EH (cell line): ENCODE measurements around the gene DCAF4.

Experiments
- DNase-seq: peaks from one replicate; pipeline ENCODE4 v3.0.0-alpha.2; 2015; ENCODE audit warnings: low read depth

The DCAF4 gene

DNA sequence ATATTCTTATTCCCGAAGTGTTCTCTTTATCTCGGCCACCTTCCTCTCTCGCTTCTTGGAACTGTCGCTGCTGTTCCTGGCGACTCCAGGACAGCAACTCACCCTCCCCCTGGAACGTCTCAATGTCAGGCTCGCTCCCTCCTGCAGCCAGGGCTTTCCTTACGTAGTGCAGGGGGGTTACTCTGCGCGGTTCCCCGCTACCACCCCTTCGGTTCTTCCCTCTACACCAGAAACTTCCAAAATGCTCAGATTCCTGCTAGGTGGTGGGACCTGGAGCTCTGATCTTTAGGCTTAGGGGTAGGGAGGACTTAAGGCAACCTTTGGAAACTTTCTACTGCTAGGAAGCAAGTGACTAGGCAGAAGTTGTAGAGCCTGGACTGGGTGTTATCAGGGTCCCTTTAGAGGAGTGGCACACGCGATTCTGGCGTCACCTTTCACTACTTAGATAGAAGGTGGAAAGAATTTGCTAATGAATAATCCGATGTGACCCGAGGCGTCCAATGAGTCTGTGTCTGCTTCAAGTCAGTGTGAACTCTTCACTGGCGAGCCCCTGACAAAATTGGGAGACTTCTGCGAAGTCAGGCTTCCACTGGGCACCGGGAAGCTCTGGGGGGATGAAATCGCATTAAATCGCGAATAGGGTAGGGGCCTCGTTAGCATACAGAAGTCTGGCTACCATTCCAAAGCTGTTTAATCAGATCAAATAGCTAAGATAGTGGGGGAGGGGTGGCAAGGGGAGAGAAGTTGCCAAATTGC is 31.5 kb upstream of the DCAF4 start:
- peak; percentile 45 for DNase-seq

GRCh38 chr14:72898448-72898847 is 27.8 kb upstream of the DCAF4 start:
- no peak for DNase-seq

DNA sequence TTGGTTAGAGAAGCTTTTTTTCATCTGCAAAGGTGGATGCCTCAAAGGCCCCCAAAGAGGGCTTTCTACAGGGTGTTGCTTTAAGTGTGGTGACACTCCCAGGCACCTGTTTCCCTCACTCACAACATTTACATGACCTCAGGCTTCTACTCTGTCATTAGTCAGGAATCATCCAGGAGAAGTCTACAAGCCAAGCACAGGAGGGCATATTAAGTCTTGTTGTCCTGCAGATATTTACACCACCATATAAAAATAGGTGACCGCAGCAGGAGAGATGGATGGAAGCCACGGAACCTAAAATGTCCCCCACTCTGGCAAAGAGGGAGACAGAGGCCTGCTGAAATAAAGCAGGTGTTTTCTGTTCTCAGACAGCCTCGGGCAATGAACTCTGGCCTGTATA is 24.9 kb upstream of the DCAF4 start:
- DNase-seq = no peak

DNA sequence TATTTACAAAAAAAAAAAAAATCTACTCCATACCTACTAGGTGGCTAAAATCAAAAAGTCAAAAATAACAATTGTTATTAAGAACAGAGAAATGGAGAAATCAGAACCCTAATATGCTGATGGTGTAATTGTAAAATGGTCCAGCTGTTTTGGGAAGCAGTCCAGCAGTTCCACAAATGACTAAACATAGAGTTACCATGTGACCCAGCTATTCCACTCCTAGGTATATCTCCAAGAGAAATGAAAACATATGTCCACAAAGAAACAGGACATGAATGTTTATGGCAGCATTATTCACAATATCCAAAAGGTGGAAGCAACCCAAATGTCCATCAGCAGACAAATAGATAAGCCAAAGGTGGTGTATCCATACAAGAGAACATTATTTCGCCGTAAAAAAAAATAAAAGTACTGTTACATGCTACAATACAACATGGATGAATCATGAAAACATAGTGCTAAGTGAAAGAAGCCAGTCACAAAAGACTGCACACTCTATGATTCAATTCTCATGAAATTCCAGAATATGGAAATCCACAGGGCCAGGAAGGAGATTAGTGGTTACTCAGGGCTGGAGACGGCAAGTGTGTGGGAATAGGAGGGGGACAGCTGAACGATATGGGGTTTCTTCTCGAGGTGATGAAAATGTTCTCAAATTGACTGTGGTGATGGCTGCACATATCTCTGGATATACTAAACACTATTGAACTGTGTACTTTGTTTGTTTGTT is 23.3 kb upstream of the DCAF4 start:
- DNase-seq = no peak

- no peak for DNase-seq
Observed at GRCh38 chr14:72903716-72904115, 22.5 kb upstream of the DCAF4 start.

DNA sequence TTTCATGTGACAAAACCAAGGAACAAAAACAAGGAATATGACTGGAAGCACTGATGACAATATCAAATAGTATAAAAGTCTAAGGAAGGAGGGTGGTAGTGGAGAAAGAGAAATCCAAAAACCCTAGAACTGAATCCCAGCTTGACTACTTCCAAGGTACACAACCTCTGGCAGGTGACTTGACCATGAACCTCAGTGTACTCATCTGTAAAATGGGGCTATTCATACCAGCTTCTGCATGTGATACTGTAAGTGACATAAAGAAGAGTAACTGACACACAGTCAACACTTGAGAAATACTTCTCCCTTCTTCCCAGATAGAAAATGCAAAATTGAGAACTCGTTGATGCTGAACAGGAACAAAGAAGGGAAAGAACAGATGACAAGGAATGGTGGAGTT is 22.0 kb upstream of the DCAF4 start:
- no peak for DNase-seq

DNA sequence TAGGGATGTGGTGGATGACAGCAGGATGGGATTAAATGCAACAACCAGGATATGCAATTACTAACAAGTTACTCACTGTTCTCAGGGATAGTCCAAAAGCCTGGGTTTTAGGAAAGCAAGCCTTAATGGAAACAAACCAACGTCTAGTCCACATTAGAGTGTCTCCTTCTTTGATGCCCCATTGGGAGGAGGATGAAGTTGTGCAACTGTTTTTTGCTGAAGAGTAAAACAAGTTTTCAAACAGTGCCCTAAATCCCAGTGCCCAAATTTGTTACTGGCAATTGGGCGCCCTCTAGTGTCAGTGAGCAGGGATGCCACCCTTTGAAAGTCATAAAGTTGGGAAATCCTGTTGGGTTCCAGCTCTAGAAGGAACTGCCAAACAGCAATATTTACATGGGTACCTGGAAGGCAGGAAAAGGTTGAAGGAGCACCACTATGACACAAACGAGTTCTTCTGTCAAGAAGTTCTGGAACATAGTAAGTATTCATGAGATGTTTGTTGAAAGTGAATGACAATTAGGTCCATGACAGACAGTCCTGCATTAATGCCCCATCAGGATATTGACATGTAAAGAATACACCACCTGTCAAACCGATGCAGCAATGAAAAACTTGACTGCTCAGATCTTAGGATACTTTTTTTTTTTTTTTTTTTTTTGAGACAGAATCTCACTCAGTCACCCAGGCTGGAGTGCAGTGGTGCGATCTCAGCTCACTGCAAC is 21.3 kb upstream of the DCAF4 start:
- DNase-seq = peak; percentile 81

- peak; percentile 90 for DNase-seq
Observed at GRCh38 chr14:72906316-72906715, 19.9 kb upstream of the DCAF4 start.

GRCh38 chr14:72906879-72907278 is 19.4 kb upstream of the DCAF4 start:
- DNase-seq = peak; percentile 47

GRCh38 chr14:72907886-72908285 is 18.4 kb upstream of the DCAF4 start:
- peak; percentile 88 for DNase-seq

DNA sequence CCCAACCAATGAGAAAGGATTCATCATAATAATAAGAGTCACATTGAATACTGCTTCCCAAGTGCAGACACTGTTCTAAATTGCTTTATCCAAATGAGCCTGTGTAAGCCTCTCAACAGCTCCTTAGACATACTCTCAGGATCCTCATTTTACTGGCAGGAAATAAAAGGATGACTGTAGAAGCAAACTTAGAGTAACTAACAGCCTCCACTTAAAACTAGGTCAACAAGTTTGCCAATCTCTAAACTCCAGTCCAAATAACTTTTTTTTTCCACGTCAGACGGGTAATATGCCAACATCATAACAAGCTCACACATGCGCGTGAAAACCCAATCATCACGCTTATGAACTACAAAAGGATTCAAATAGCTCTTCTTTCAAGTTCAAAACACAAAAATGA is 17.1 kb upstream of the DCAF4 start:
- no peak for DNase-seq

DNA sequence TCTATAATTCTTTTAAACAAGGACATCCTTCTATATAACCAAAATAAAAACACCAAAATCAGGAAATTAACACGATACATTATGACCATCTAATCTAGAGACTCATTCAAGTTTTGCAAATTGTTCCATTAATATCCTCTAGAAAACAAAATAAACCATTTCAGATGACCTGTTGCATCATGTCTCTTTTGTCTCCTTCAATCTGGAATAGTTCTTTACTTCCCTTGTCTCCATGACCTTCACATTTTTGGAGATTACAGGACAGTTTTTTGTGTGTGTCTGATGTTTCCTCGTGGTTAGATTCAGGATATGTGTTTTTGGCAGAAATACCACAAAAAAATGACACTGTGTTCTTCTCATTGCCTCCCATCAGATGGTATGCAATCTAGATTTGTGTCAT is 12.5 kb upstream of the DCAF4 start:
- peak; percentile 25 for DNase-seq

GRCh38 chr14:72916174-72916573 is 10.1 kb upstream of the DCAF4 start:
- peak; percentile 63 for DNase-seq

DNA sequence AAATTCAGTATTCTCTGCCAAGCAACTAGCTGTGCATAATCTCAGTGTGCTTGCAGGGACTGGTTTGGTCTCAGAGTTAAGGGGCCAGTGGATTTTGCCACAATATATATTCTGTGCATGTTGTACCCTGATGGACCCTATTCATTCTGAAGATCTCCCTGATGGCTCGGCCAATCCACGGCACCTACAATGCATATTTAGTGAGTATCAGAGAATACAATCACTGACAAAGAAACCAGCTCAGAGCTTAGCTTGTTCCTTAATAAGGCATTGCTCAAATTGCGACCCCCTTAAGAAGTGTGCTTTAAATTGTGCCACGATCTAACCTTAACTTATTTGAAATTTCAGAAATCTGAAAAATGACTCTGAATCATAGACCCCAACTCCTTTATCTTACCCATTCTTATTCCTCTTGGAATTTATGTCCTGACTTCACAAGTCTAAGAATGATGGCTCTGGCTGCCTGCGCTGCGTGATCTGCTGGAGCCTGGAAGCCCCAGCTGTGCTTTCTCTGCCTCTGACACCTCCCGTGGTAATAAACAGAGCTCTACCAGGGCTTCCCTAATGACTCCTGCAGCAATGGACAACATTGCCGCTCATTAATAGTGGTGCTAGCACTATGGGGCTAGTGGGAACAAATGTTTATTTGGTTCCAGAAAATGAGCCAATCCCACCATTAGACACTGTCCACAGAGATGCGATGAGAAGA is 9.0 kb upstream of the DCAF4 start:
- no peak for DNase-seq

- no peak for DNase-seq
Observed at GRCh38 chr14:72920008-72920407, 6.3 kb upstream of the DCAF4 start.

GRCh38 chr14:72921396-72921795 is 4.9 kb upstream of the DCAF4 start:
- DNase-seq = peak; percentile 36

GRCh38 chr14:72924337-72924736 is 1.9 kb upstream of the DCAF4 start:
- no peak for DNase-seq

DNA sequence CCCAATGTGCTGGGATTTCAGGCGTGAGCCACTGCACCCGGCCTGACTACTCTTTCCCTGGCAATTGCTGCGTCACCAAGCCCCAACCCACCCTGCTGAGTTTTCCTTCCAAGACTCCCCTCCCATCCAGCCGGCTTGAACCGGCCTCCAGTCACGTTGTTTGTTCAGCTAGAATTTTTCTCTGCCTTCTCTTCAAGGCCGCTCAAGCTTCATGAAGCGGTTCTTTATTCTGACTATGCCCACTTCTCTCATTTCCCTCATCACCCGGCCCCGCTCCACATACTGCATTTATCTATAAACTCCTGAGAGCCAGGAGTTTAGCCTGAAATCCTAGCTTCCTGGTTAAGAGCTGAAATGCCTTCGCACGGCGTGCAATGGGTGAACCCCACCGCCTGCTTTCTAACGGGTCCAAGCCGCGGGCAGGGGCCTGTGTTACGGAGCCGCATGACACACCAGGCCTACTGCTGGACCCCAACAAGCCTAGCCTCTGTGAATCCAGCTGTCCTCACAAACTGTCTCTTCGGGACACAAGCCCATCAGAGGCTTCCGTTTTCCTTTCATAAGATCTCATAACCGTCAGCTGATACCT is 999 bp upstream of the DCAF4 start:
- no peak for DNase-seq

- DNase-seq = no peak
Observed at GRCh38 chr14:72925815-72926291, 411 bp upstream of the DCAF4 start.

- no peak for DNase-seq
Observed at GRCh38 chr14:72928872-72929271, 2.6 kb downstream of the DCAF4 start.

DNA sequence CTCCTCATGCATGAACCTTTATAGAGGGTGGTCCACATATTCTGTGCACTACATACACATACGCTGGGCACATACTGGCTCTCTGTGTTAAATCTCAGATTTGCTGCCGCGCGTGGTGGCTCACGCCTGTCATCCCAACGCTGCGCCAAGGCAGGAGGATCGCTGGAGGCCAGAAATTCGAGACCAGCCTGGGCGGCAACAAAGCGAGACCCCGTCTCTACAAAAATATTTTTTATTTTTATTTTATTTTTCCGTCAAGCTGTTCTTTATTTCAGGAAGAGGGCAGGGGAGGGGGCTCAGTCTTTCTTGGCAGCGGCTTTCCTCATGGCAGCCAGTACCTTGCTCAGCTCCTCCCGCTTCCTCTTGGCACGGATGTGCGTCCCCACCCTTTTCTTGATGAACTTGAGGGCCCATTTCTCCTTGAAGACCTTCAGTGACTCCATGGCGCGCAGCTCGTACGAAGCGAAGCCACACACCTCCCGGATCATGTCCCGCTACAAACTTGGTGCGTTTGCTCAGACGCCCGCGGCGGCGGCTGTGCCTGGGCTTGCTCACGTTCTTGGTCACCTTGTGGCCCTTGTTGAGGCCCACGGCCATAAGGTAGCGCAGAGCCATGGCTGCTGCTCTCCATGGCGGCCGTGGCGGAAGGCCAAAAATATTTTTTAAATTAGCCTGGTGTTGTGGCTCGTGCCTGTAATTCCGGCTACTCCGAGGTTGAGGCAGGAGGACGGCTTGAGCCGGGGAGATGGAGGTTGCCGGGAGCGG is 3.2 kb downstream of the DCAF4 start:
- DNase-seq = no peak
